Retinal pigment epithelial cell (primary cell): ENCODE data around the gene GAB1.
A peak's percentile ranks its signal among the peaks of the same experiment; 100 is the strongest.

Experiments
- DNase-seq: peaks from one replicate; pipeline ENCODE4 v3.0.0-alpha.2; 2010; ENCODE audit warnings: low read depth
- H3K4me3 ChIP-seq: 2 replicates; pipeline ENCODE4 v1.5.1; 2011; ENCODE audit warnings: mild to moderate bottlenecking, low read length, control low read depth, moderate library complexity
- TF ChIP-seq, protein P1 (sequence below): conservative IDR thresholded peaks from 2 replicates; pipeline ENCODE4 v1.5.1; 2011; ENCODE audit warnings: low read depth, low read length, control low read depth, inconsistent platforms

Gene GAB1

DNA sequence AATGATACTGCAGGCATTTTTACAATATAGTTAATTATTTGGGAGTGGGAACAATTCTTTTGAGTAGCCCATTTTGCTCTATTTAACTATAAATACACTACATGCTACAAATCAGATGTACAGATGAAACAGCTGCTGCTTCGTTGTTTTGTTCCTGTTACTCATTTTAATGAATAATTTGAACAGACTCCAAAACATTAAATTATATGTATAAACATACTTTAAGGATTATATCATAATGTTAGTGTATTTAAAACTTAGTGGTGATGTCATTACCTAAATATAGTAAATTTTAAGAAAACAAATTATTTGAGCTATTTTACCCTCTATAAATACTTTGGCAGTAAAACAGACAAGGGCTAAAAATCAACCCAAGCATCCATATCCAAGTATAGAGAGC is 60.7 kb downstream of the GAB1 start:
- H3K4me3 ChIP-seq = no peak overlapping the region
- TF ChIP-seq, protein P1, sequence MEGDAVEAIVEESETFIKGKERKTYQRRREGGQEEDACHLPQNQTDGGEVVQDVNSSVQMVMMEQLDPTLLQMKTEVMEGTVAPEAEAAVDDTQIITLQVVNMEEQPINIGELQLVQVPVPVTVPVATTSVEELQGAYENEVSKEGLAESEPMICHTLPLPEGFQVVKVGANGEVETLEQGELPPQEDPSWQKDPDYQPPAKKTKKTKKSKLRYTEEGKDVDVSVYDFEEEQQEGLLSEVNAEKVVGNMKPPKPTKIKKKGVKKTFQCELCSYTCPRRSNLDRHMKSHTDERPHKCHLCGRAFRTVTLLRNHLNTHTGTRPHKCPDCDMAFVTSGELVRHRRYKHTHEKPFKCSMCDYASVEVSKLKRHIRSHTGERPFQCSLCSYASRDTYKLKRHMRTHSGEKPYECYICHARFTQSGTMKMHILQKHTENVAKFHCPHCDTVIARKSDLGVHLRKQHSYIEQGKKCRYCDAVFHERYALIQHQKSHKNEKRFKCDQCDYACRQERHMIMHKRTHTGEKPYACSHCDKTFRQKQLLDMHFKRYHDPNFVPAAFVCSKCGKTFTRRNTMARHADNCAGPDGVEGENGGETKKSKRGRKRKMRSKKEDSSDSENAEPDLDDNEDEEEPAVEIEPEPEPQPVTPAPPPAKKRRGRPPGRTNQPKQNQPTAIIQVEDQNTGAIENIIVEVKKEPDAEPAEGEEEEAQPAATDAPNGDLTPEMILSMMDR = no peak
- DNase-seq = no peak

DNA sequence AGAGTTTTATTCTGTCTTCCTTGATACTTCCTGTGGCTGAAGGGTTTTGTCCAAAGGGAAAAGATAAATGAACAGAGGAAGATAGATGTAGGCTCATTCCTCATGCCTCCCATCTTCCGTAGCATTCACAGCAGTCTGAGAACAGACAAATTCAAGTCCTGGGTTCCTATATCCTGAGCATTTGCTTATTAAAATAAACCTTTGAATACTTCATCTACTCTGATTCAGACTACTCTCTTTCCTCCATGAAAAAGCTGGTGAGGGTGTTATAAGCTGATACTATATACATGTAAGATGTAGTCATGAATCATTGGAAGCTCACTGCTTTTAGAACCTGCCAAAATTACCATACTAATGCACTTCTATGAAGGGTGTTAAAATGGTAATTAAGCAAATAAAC is 61.2 kb downstream of the GAB1 start:
- H3K4me3 ChIP-seq = no peak overlapping the region
- TF ChIP-seq, protein P1 = no peak
- no peak for DNase-seq

DNA sequence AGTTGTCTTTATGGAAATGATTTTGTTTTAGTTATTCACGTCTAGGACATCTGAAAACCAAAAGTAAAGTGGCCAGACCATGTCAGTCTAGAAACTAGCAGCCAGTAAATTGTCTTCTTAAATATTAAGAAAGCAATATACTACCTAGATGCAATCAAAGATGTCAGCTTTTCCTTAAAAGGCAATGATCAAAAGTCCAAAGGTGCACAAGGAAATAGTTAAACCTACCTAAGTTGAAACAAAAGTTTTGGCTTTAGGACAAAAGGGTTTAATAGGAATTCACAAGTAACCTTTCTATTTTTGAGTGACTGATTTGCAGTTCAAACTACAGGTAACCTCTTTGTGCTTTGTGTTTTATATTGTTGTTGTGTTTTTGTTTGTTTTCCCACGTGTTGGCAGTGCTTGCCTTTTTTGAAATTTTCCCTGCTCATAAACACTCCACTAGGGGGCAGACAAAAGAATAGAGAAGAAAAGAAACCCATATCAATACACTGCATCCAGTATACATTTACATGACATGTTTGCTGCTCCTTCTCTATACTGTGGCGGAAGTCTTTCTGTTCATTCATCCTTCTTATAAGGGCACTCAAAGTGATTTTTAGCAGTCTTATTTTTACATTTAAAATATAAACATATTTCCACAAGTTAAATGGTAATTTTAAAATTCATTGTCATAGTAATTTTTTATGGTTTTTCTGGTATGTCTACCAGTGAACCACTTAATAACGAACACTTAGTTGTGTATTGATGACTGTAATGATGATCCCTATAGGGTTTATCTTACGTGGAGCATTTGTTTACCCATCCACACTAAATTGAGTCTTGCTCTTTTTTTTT is 62.7 kb downstream of the GAB1 start:
- DNase-seq = no peak
- no peak overlapping the region for H3K4me3 ChIP-seq
- TF ChIP-seq, protein P1 = peak; percentile 76

DNA sequence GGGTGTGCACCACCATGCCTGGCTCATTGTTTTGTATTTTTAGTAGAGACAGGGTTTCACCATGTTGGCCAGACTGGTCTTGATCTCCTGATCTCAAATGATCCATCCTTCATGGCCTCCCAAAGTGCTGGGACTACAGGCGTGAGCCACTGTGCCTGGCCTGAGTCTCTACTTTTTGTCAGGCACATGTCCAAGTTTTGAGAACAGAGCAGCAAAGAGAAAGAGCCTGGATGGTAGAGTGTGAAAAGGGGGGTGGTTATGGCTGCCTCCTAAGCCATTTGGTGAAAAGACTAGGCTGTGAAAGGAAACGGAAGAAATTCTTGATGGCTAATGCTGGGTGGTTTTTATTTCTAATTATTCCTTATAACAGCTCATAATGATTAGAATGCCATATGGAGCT is 63.4 kb downstream of the GAB1 start:
- H3K4me3 ChIP-seq = no peak overlapping the region
- no peak for DNase-seq
- TF ChIP-seq, protein P1 = no peak

DNA sequence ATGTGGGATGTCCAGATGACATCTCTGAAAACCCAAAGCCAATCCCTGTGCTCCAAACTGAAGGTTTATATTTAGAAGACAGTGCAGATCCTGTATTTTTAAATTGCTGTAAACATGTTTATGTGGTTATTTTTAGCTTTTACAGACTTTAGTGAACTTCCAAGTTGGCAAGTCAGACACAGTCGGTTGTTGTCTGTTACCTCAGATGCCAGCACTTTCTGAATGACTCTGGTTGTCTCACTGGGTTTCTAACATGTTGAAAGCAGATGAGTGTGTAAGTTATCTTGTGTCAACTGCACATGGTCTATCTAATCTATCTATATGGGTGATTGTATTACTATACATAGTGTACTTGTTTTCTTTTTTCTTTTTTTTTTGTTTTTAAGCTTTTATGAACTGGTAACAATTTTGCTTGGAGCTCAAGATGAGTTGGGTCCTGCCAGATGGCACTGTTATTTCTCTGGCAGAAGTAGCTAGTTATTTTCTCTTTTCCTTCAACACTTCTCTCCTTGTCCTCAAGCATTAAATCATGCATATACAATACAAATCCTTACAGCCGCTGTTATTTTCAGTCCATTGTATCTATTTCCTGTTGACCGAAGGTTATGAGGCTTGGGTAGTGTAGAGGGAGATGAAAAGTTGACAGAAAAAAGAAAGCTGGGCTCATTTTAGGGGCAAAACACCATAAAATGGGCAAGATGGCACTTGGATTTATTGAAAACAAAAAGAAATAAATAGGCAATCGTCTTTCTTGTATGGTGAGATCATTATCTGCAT is 66.3 kb downstream of the GAB1 start:
- H3K4me3 ChIP-seq = no peak overlapping the region
- DNase-seq = no peak
- TF ChIP-seq, protein P1 = no peak

DNA sequence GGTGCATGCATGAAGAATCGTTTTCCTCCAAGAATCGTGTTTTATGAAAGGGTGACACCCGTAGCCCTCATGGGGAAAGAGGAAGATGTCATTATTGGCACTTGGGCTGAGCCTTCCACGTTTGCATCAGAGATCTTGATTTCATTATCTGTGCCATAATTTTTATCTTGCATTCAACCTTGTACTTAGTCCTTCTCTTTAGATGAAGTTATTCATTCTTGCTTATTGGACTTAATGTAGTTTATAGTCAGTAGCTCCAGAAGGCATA is 66.8 kb downstream of the GAB1 start:
- TF ChIP-seq, protein P1 = no peak
- no peak for DNase-seq
- no peak overlapping the region for H3K4me3 ChIP-seq

DNA sequence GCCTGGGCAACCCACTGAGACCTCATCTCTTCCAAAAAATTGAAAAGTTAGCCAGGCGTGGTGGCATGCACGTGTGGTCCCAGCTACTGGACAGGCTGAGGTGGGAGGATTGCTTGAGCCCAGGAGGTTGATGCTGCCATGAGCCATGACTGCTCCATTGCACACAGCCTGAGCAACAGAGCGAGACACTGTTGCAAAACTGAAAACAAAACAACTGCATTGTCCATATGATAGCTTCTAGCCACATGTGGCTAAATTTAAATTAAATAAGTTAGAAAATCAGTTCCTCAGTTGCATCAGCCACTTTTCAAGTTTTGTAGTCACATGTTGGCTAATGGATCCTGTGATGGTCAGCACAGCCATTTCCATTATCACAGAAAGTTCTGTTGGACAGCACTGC is 67.9 kb downstream of the GAB1 start:
- DNase-seq = no peak
- no peak overlapping the region for H3K4me3 ChIP-seq
- TF ChIP-seq, protein P1 = no peak
